ENCODE data around the gene CDC25B. TPM values are rescaled to one million over a fixed set of nuclear protein-coding genes. Genes with fewer than 3 reads are reported as not detected.

The CDC25B gene
- total RNA-seq, 1 donor from 2014 or later: 55.2 TPM

- intact Hi-C loops (cut with DNase I): no loop called here
- ATAC-seq (no peak), DNase-seq (ENCODE audit: low spot score) (no peak)
Measured at GRCh38 chr20:3760655-3761348, 35.3 kb upstream of the CDC25B start.

- intact Hi-C loops (cut with DNase I): no loop called here
Measured at GRCh38 chr20:3763671-3764601, 32.2 kb upstream of the CDC25B start.

GRCh38 chr20:3764659-3765058, 31.5 kb upstream of the CDC25B start:
- no peak for DNase-seq (ENCODE audit: low spot score)
- intact Hi-C loops (cut with DNase I): no loop called here
- ATAC-seq: no peak

More at GRCh38 chr20:3763671-3764601, 32.2 kb upstream of the CDC25B start:
- ATAC-seq (no peak), DNase-seq (ENCODE audit: low spot score) (no peak)

GRCh38 chr20:3765171-3765882, 30.8 kb upstream of the CDC25B start:
- intact Hi-C loops (cut with DNase I): no loop called here
- no peak for ATAC-seq
- no peak for DNase-seq (ENCODE audit: low spot score)

- no peak for ATAC-seq
- no peak for DNase-seq (ENCODE audit: low spot score)
- intact Hi-C loops (cut with DNase I): no loop called here
Measured at GRCh38 chr20:3766422-3767109, 29.5 kb upstream of the CDC25B start.

- intact Hi-C loops (cut with DNase I): no loop called here
- DNase-seq (ENCODE audit: low spot score) (no peak), ATAC-seq (no peak)
Measured at GRCh38 chr20:3767110-3767426, 29.0 kb upstream of the CDC25B start.

- intact Hi-C loops (cut with DNase I): no loop called here
- ATAC-seq: peak; percentile 96
Measured at GRCh38 chr20:3767427-3768341, 28.4 kb upstream of the CDC25B start, which contains the start of gene ADISSP. Gene ADISSP (minus strand): TSS chr20:3767753. CDS start chr20:3760100, 7,653 bp downstream.

GRCh38 chr20:3768342-3769130, 27.6 kb upstream of the CDC25B start:
- intact Hi-C loops (cut with DNase I): no loop called here
- DNase-seq (ENCODE audit: low spot score) (peak; percentile 86), ATAC-seq (peak; percentile 72)

More at GRCh38 chr20:3767427-3768341, 28.4 kb upstream of the CDC25B start, which contains the start of gene ADISSP:
- peak; percentile 100 for DNase-seq (ENCODE audit: low spot score)

- intact Hi-C loops (cut with DNase I): no loop called here
- ATAC-seq (no peak), DNase-seq (ENCODE audit: low spot score) (no peak)
Measured at GRCh38 chr20:3771552-3772058, 24.5 kb upstream of the CDC25B start.

GRCh38 chr20:3775457-3776108, 20.5 kb upstream of the CDC25B start:
- ATAC-seq (no peak), DNase-seq (ENCODE audit: low spot score) (no peak)
- intact Hi-C loops (cut with DNase I): no loop called here

GRCh38 chr20:3777381-3777715, 18.8 kb upstream of the CDC25B start:
- intact Hi-C loops (cut with DNase I): no loop called here
- DNase-seq (ENCODE audit: low spot score): no peak
- peak; percentile 16 for ATAC-seq

- ATAC-seq (peak; percentile 76), DNase-seq (ENCODE audit: low spot score) (peak; percentile 84)
- intact Hi-C loops (cut with DNase I): no loop called here
Measured at GRCh38 chr20:3777716-3778629, 18.1 kb upstream of the CDC25B start.

- intact Hi-C loops (cut with DNase I): no loop called here
- no peak for ATAC-seq
- DNase-seq (ENCODE audit: low spot score): no peak
Measured at GRCh38 chr20:3778976-3779375, 17.1 kb upstream of the CDC25B start.

GRCh38 chr20:3781153-3781910, 14.8 kb upstream of the CDC25B start, which contains the start of gene SPEF1:
Gene SPEF1 (minus strand): TSS chr20:3781448. CDS start chr20:3781287, 161 bp downstream.
- DNase-seq (ENCODE audit: low spot score): peak; percentile 87
- ATAC-seq: peak; percentile 88
- intact Hi-C loops (cut with DNase I): no loop called here

GRCh38 chr20:3782597-3782996, 13.5 kb upstream of the CDC25B start:
- no peak for ATAC-seq
- intact Hi-C loops (cut with DNase I): no loop called here
- DNase-seq (ENCODE audit: low spot score): no peak
